HG02870 (cell line): Measurements from ENCODE around the gene FBXW7.
A peak's percentile ranks its signal among the peaks of the same experiment; 100 is the strongest.

ENCODE experiments used
- ATAC-seq: cut with Tn5 transposase; IDR thresholded peaks from one replicate; pipeline ENCODE4 v1.9.1; 2021; ENCODE audit warnings: mild to moderate bottlenecking, moderate library complexity; ENCODE audit not compliant: unreplicated experiment

FBXW7 gene, protein sequence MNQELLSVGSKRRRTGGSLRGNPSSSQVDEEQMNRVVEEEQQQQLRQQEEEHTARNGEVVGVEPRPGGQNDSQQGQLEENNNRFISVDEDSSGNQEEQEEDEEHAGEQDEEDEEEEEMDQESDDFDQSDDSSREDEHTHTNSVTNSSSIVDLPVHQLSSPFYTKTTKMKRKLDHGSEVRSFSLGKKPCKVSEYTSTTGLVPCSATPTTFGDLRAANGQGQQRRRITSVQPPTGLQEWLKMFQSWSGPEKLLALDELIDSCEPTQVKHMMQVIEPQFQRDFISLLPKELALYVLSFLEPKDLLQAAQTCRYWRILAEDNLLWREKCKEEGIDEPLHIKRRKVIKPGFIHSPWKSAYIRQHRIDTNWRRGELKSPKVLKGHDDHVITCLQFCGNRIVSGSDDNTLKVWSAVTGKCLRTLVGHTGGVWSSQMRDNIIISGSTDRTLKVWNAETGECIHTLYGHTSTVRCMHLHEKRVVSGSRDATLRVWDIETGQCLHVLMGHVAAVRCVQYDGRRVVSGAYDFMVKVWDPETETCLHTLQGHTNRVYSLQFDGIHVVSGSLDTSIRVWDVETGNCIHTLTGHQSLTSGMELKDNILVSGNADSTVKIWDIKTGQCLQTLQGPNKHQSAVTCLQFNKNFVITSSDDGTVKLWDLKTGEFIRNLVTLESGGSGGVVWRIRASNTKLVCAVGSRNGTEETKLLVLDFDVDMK

DNA sequence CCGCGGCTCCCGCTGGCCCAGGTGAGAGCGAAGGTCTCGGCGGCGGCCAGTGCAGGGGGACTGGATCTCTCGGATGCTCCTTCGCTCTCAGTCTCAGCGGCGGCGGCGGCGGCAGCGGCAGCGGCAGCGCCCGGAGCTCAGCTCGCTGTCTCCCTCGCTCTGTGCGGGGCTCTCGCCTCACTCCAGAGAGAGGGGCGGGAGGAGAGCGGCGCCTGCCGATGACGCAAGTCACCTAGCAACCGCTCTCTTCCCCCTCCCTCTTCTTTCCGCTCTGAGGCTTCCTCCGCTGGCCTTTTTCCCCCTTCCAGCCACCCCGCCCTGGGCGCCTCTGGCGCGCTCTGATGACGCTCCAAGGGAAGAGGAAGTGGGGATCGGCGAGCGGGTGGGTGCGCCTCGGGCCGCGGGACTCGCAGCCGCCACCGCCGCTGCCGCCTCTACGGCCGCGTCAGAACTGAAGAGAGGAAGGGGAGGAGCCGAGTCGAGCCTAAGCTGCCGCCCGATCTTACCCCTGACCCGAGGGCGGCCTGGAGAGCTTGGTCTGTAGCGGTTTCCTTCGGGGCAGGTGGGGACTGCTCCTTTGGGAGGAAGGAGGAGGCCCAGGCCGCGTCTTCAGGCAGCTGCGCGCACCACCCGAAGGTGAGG lies at the start of gene FBXW7:
Gene FBXW7, minus strand, starts transcription at position 190 of the 642 bp plus-strand sequence. CDS start 124,289 bp downstream, outside the sequence.
- ATAC-seq, result peak; percentile 76

- no peak for ATAC-seq
These were observed 49.1 kb upstream of the FBXW7 start for GRCh38 chr4:152585023-152585441.

GRCh38 chr4:152581536-152582160 lies 45.8 kb upstream of the FBXW7 start:
- ATAC-seq, result no peak

GRCh38 chr4:152579916-152580315 lies 44.0 kb upstream of the FBXW7 start:
- ATAC-seq, result no peak

- no peak for ATAC-seq
These were observed 43.3 kb upstream of the FBXW7 start for GRCh38 chr4:152579107-152579764.

- no peak for ATAC-seq
These were observed 42.8 kb upstream of the FBXW7 start for GRCh38 chr4:152578670-152579069.

DNA sequence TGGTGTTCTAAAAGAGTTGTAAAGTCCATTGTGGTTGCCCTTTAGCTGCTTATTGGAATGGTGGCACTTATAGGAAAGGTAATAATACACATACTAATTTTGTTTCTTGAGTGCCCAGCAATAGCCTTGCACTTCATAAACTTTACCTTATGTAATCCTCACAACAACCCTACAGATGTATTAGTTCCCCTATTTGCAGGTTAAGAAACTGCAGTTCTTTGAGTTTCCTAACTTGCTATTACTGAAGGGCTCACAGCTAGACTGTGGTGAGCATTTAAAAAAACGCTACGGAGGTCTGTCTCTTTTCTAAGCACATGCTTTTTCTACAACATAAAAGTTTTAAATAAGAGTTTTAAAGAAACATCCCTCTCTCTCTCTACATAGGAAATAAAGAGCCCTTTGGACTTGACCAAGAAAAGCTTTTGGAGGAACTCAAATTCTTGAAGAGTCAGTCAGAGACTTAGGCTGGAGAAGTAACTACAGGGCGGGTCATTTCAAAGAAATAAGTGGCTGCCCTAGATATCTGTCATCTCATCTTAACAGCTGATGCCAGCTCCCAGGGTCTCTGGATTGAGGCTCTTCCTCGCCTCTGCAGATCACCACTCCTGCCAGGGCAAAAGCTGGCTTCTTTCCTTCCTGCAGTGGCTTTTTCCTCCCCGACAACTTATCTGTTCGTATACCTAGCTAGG lies 42.0 kb upstream of the FBXW7 start:
- ATAC-seq, result peak; percentile 95

DNA sequence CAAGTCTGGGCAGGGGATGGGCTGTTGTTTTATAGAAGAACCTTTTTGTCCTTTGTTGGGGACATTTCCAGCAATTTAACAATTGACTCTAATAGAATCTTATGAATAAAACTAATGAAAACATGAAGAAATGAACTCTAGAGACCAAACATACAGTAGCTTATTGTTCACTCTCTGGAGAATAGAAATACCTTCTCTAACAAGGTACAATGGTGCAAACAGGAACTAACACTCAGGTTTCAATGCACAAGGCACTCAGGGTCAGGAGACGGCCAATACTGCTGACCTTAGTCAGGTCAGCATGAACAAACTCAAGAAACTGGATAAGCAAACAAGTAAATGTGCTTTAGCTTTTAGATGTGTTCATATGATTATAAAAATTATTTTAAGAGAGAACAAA lies 39.6 kb upstream of the FBXW7 start:
- no peak for ATAC-seq

- no peak for ATAC-seq
These were observed 38.0 kb upstream of the FBXW7 start for GRCh38 chr4:152573861-152574260.

GRCh38 chr4:152572417-152573086 lies 36.7 kb upstream of the FBXW7 start:
- peak; percentile 75 for ATAC-seq

DNA sequence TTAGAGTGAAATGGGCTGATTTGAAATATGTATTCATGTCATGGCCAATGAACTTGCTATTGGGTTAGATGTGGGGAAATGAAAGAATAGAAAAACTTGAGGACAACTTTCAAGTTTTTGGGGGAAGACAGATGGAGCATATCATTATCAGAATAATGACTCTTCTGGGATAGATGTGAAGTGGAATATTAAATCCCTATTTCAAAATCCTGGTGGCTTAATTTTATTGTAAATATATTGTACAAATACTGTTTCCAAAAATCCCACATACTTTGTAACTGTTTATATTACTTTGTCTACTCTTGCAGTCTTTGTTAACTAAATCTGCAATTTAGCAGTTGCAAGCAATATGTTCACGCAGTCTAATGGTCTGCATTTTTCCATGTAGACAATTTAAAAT lies 35.9 kb upstream of the FBXW7 start:
- ATAC-seq, result no peak

- no peak for ATAC-seq
These were observed 35.4 kb upstream of the FBXW7 start for GRCh38 chr4:152571296-152571695.

GRCh38 chr4:152565333-152565732 lies 29.4 kb upstream of the FBXW7 start:
- ATAC-seq, result no peak

GRCh38 chr4:152564336-152564735 lies 28.4 kb upstream of the FBXW7 start:
- no peak for ATAC-seq

- ATAC-seq, result no peak
These were observed 27.3 kb upstream of the FBXW7 start for GRCh38 chr4:152563209-152563608.

DNA sequence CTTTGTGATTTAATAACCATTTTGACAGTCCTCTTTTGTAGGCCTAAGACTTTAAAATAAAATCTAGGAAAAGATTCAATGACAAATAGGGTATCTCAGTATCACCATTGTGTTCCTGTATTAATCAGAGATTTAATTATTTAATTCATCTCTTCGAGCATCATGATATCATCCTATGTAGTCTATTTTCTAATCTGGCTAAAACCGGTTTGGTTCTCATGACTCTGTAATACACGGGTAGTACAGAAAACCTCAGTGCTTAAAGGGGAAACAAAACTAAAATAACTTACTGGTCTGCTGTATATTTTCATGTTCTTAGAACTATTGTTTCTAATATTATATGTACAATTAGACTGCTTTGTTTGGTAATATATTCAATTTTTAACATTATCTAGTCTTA lies 23.7 kb upstream of the FBXW7 start:
- peak; percentile 41 for ATAC-seq

DNA sequence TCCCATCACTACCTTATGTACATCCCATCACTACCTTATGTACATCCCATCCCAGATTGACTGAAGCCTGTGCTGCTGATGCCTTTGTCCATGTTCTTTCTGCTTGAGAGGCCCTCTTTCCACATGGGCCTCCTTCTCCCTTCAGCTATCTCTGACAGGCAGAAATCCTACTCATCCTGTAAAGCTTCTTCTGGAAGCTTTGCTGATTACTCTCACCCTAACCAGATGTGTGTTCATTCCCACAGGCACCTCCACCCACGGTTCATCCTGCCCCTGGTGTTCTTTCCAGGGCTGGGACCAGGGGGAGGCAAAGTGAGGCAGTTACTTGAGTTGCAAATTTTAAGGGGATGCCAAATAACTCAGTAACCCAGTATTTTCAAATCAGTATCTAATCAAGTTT lies 22.5 kb upstream of the FBXW7 start:
- ATAC-seq, result no peak

DNA sequence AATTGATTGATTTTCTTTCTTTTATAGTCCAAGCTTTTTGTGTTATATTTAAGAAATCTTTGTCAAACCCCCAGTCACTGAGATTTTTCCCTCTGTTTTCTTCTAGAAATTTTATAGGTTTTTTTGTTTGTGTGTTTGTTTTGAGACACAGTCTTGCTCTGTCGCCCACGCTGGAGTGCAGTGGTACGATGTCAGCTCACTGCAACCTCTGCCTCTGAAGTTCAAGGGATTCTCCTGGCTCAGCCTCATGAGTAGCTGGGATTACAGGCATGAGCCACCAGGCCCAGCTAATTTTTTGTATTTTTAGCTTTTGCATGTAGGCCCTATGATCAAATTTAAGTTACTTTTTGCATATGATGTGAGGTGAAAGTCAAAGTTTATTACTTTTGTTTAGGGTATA lies 20.9 kb upstream of the FBXW7 start:
- ATAC-seq, result no peak

- ATAC-seq, result no peak
These were observed 20.4 kb upstream of the FBXW7 start for GRCh38 chr4:152556283-152556682.

DNA sequence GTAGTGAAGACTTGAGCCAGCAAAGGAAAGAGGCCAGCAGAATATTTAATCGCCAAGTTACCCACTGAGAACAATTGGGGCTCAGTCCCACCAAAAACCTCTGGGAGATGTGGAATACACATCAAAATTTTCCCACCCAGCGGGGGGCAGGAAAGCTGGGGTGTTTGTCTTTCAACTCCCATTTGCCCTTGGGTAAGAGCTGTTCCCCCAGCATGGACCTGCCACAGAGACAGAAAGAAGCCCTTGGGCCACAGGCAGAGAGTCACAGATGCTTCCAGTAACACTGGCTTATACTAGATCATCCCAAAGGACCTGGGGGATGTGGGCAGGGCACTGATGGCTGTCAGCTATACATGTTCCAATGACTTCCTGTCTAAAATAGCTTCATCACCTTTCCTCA lies 18.9 kb upstream of the FBXW7 start:
- ATAC-seq, result no peak
